GM18520 (cell line): ENCODE results near the gene TTBK2.
"Not testable (repeated sequence)": the region's sequence is repeated elsewhere in the genome, so short reads cannot be mapped to it uniquely, and the experiment has no call there.

Source experiments
- ATAC-seq: cut with Tn5 transposase; IDR thresholded peaks from one replicate; pipeline ENCODE4 v1.9.1; 2021; ENCODE audit not compliant: unreplicated experiment

The TTBK2 gene

GRCh38 chr15:42920519-42921341 is at the start of gene TTBK2:
Gene TTBK2 (minus strand): TSS chr15:42920778. CDS start chr15:42878617, 42,161 bp downstream.
- peak; percentile 91 for ATAC-seq

GRCh38 chr15:42964476-42964875 is 43.9 kb upstream of the TTBK2 start:
- ATAC-seq, result no peak

GRCh38 chr15:42955518-42955917 is 34.9 kb upstream of the TTBK2 start:
- no peak for ATAC-seq

GRCh38 chr15:42954291-42954690 is 33.7 kb upstream of the TTBK2 start:
- no peak for ATAC-seq

GRCh38 chr15:42948898-42949297 is 28.3 kb upstream of the TTBK2 start:
- not testable (repeated sequence) for ATAC-seq

- ATAC-seq, result no peak
Measured at GRCh38 chr15:42940527-42940926, 19.9 kb upstream of the TTBK2 start.

GRCh38 chr15:42939841-42940240 is 19.3 kb upstream of the TTBK2 start:
- ATAC-seq, result no peak

- ATAC-seq, result no peak
Measured at GRCh38 chr15:42937143-42937542, 16.6 kb upstream of the TTBK2 start.

- ATAC-seq, result no peak
Measured at GRCh38 chr15:42933886-42934667, 13.5 kb upstream of the TTBK2 start.

- no peak for ATAC-seq
Measured at GRCh38 chr15:42932833-42933515, 12.4 kb upstream of the TTBK2 start.

GRCh38 chr15:42931702-42932486 is 11.3 kb upstream of the TTBK2 start:
- no peak for ATAC-seq

- ATAC-seq, result no peak
Measured at GRCh38 chr15:42929306-42929848, 8.8 kb upstream of the TTBK2 start.

- no peak for ATAC-seq
Measured at GRCh38 chr15:42921342-42921731, 759 bp upstream of the TTBK2 start.

- ATAC-seq, result no peak
Measured at GRCh38 chr15:42919799-42920518, 619 bp downstream of the TTBK2 start.

GRCh38 chr15:42919308-42919707 is 1.3 kb downstream of the TTBK2 start:
- ATAC-seq, result no peak

- ATAC-seq, result no peak
Measured at GRCh38 chr15:42918047-42918446, 2.5 kb downstream of the TTBK2 start.

- ATAC-seq, result no peak
Measured at GRCh38 chr15:42915654-42916315, 4.8 kb downstream of the TTBK2 start.

- ATAC-seq, result no peak
Measured at GRCh38 chr15:42914728-42915497, 5.7 kb downstream of the TTBK2 start.
